D721Med (cell line): Measurements from ENCODE around the gene C17orf50.
"Not testable (repeated sequence)": the region's sequence is repeated elsewhere in the genome, so short reads cannot be mapped to it uniquely, and the experiment has no call there.

Source experiments
- DNase-seq: peaks from one replicate; pipeline ENCODE4 v3.0.0; 2011; ENCODE audit warnings: low spot score; ENCODE audit not compliant: insufficient read length
- FAIRE-seq: peaks from 2 replicates; lab custom pipeline; 2011; peaks lifted over from hg19 to GRCh38; lab: Jason Lieb, UNC
- TF ChIP-seq, protein P1 (sequence below): IDR thresholded peaks from 2 replicates; pipeline ENCODE4 v1.5.1; 2012; ENCODE audit warnings: mild to moderate bottlenecking, control low read depth; ENCODE audit not compliant: insufficient read depth; ENCODE audit errors: missing control alignments

C17orf50 gene

DNA sequence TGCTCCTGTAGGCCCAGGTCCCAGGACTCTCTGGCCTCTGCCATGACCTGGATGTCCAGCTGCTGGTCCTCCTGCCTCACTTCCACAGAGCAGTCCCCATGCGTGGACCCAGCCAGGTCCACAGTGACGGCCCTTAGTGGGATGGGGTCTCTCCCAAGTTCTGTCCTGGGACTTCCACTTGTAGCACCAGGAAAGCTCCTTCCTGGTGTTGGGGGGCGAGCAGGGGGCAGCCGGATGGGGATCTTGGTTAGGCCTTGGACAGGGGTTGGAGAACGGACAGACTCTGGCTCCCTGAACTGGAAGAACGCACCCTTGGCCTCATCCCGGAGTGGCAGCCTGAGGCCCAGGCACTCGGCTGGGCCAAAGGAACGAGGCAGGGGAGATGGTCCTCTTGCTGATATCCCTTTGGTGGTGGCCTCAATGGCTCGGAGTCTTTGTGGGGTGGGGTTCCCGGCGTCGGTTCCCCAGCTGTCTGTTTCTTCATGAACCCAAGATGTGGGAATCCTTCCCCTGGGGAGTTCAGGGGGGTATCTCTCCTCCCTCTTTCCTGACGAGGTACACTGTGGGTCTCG lies 14.9 kb upstream of the C17orf50 start:
- TF ChIP-seq, protein P1, sequence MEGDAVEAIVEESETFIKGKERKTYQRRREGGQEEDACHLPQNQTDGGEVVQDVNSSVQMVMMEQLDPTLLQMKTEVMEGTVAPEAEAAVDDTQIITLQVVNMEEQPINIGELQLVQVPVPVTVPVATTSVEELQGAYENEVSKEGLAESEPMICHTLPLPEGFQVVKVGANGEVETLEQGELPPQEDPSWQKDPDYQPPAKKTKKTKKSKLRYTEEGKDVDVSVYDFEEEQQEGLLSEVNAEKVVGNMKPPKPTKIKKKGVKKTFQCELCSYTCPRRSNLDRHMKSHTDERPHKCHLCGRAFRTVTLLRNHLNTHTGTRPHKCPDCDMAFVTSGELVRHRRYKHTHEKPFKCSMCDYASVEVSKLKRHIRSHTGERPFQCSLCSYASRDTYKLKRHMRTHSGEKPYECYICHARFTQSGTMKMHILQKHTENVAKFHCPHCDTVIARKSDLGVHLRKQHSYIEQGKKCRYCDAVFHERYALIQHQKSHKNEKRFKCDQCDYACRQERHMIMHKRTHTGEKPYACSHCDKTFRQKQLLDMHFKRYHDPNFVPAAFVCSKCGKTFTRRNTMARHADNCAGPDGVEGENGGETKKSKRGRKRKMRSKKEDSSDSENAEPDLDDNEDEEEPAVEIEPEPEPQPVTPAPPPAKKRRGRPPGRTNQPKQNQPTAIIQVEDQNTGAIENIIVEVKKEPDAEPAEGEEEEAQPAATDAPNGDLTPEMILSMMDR, result no peak
- no peak for FAIRE-seq
- DNase-seq, result no peak

- TF ChIP-seq, protein P1, result peak; percentile 99
- no peak for FAIRE-seq
- peak; percentile 80 for DNase-seq
Measured at GRCh38 chr17:35747540-35748017, 13.1 kb upstream of the C17orf50 start.

GRCh38 chr17:35748341-35748841 lies 12.3 kb upstream of the C17orf50 start:
- TF ChIP-seq, protein P1, result no peak
- FAIRE-seq (no peak), DNase-seq (no peak)

GRCh38 chr17:35748979-35749378 lies 11.7 kb upstream of the C17orf50 start:
- FAIRE-seq, result no peak
- TF ChIP-seq, protein P1, result no peak
- DNase-seq, result no peak

- DNase-seq, result no peak
- no peak for FAIRE-seq
- TF ChIP-seq, protein P1, result no peak
Measured at GRCh38 chr17:35749560-35750412, 10.9 kb upstream of the C17orf50 start.

DNA sequence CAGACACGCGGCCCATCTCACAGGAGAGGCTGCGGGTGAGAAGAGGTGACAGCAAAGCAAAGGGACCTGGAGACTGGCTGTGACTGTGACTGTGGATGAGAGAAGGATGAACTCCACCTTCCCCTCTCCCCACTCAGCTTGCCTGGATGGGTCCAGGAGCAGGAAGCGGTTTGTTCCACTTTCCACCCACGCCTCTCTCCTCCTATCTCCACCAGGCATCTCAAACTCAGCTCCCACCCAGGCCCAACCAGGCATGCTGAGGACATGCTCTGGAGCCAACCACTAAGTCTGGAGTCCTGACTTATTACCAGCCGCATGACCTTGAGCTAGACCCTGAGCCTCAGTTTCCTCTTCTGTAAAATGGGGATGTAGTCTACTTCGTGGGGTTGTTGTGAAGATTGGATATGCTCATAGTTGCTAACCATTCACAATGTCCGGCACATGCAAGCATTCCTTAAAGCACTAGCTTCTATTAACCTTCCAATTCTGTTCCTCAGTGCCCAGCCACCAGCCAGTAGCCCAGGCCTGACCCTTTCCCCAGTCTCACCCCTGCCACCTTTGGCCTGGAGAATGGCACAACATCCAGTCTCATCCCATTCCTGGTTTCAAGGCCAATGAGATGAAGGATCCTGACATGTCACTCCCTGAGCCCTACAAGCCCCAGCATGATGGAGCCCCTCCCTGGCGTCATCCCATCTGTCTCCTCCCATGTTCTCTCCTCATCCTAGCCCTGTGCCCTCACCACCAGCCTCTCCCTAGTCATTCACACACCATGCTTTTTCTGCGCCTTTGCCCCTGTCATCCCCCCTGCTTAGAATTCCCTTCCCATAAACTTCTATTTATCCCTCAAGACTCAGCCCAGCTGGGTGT lies 9.9 kb upstream of the C17orf50 start:
- DNase-seq (no peak), FAIRE-seq (no peak)
- TF ChIP-seq, protein P1, result no peak

- not testable (repeated sequence) for FAIRE-seq, DNase-seq
Measured at GRCh38 chr17:35751541-35751940, 9.1 kb upstream of the C17orf50 start.
